GM12878 (cell line): Measurements from ENCODE around the gene GGNBP2. TPM values are rescaled to one million over a fixed set of nuclear protein-coding genes. Genes with fewer than 3 reads are reported as not detected.

Source experiments
- ATAC-seq: fragments of 200-7000 bp; cut with Tn5 transposase; 3 replicates; pipeline ENCODE4 v1.9.1; 2020; ENCODE audit warnings: mild to moderate bottlenecking, moderate library complexity
- BruUV-seq: library from RNA; stranded (reverse); fragments of 400-500 nt; replicated peaks from 2 replicates; lab custom pipeline; 2021; lab: Mats Ljungman, UMichigan
- CTCF ChIA-PET: fragments of 300-600 bp; sonication (Branson Sonifier 250); formaldehyde crosslinking; extraction: SDS; loops from one replicate; lab custom pipeline; 2021; ENCODE audit warnings: inconsistent platforms; lab: Yijun Ruan, JAX
- POLR2A ChIA-PET: fragments of 350-600 bp; formaldehyde crosslinking; extraction: SDS; loops from one replicate; lab custom pipeline; 2021; ENCODE audit warnings: inconsistent platforms; lab: Charles Lee
- RAD21 ChIA-PET: fragments of 300-600 bp; sonication (Branson Sonifier 250); formaldehyde crosslinking; loops from one replicate; lab custom pipeline; 2023; ENCODE audit warnings: antibody characterized with exemption; ENCODE audit not compliant: unreplicated experiment; lab: Charles Lee
- SMC1A ChIA-PET: fragments of 300-600 bp; sonication (Branson Sonifier 250); formaldehyde crosslinking; loops from one replicate; lab custom pipeline; 2023; ENCODE audit not compliant: unreplicated experiment, uncharacterized antibody; lab: Charles Lee
- DNase-seq: peaks from one replicate; pipeline ENCODE4 v3.0.0-alpha.2; 2011; ENCODE audit warnings: low read depth, low spot score
- FAIRE-seq: peaks from 3 replicates; lab custom pipeline; 2011; peaks lifted over from hg19 to GRCh38; lab: Jason Lieb, UNC
- H2AFZ ChIP-seq: 2 replicates; pipeline ENCODE4 v1.6.0; 2011; ENCODE audit warnings: low read depth, low read length, control low read depth; ENCODE audit not compliant: control insufficient read depth
- H3K27ac ChIP-seq: 2 replicates; pipeline ENCODE4 v1.5.1; 2011; ENCODE audit warnings: control low read depth; ENCODE audit not compliant: control insufficient read depth, insufficient read depth
- H3K27me3 ChIP-seq, 2 experiments: replicated peaks in 1 of 2; 2 replicates each; pipeline versions ENCODE4 v1.6.0 to v1.6.1; 2011; ENCODE audit warnings: low read length in 1 of 2; ENCODE audit not compliant: control insufficient read depth in 2 of 2, insufficient read depth in 2 of 2
- H3K36me3 ChIP-seq, 2 experiments: 2 replicates each; pipeline ENCODE4 v1.5.1; 2011; ENCODE audit warnings: low read length in 1 of 2; ENCODE audit not compliant: control insufficient read depth in 2 of 2, insufficient read depth in 2 of 2
- H3K4me1 ChIP-seq: 2 replicates; pipeline ENCODE4 v1.6.1; 2011; ENCODE audit warnings: mild to moderate bottlenecking, low read length, moderate library complexity, mixed read lengths; ENCODE audit not compliant: control insufficient read depth, insufficient read depth
- H3K4me2 ChIP-seq: 2 replicates; pipeline ENCODE4 v1.6.0; 2011; ENCODE audit warnings: control low read depth; ENCODE audit not compliant: control insufficient read depth, insufficient read depth
- H3K4me3 ChIP-seq: fragments of 200-600 bp; sonication (generic); 2 replicates; pipeline ENCODE4 v1.5.1; 2016
- H3K79me2 ChIP-seq: 2 replicates; pipeline ENCODE4 v1.6.0; 2011; ENCODE audit warnings: low read length; ENCODE audit not compliant: control insufficient read depth, insufficient read depth
- H3K9ac ChIP-seq: 2 replicates; pipeline ENCODE4 v1.8.0; 2011; ENCODE audit warnings: low read length, control low read depth, mixed read lengths; ENCODE audit not compliant: control insufficient read depth, insufficient read depth
- H3K9me3 ChIP-seq: replicated peaks from 3 replicates; pipeline ENCODE4 v1.5.1; 2011; ENCODE audit warnings: mild to moderate bottlenecking, low read length; ENCODE audit not compliant: control insufficient read depth, insufficient read depth
- H4K20me1 ChIP-seq: 2 replicates; pipeline ENCODE4 v1.6.0; 2011; ENCODE audit not compliant: control insufficient read depth, insufficient read depth
- ASH2L ChIP-seq: fragments of 300-600, 200-600 bp; sonication (generic); IDR thresholded peaks from 2 replicates; pipeline ENCODE4 v1.6.1; 2017; ENCODE audit warnings: low read depth, mild to moderate bottlenecking, borderline replicate concordance
- BHLHE40 ChIP-seq, 2 experiments: fragments of 450-650 bp in 1 of 2; IDR thresholded peaks; 2 replicates each; pipeline ENCODE4 v1.6.1; 2011 to 2017; ENCODE audit warnings: low read depth in 2 of 2, borderline replicate concordance in 1 of 2, improper control_type of control experiment in 1 of 2, low read length in 1 of 2, mild to moderate bottlenecking in 1 of 2
- ESRRA ChIP-seq: IDR thresholded peaks from 2 replicates; pipeline ENCODE4 v1.6.1; 2012; ENCODE audit warnings: mild to moderate bottlenecking, low read length, improper control_type of control experiment
- HDGF ChIP-seq: fragments of 450-650 bp; IDR thresholded peaks from 2 replicates; pipeline ENCODE4 v1.6.1; 2016; ENCODE audit warnings: antibody characterized with exemption
- JUNB ChIP-seq: IDR thresholded peaks from 2 replicates; pipeline ENCODE4 v1.6.1; 2016; ENCODE audit warnings: antibody characterized with exemption, mild to moderate bottlenecking
- RELB ChIP-seq: fragments of 450-650 bp; IDR thresholded peaks from 2 replicates; pipeline ENCODE4 v1.6.1; 2017; ENCODE audit warnings: low read depth, mild to moderate bottlenecking, moderate library complexity
- SMARCA5 ChIP-seq: fragments of 450-650 bp; IDR thresholded peaks from 2 replicates; pipeline ENCODE4 v1.6.1; 2017; ENCODE audit warnings: mild to moderate bottlenecking
- TCF12 ChIP-seq: IDR thresholded peaks from 2 replicates; pipeline ENCODE4 v1.6.1; 2011; ENCODE audit warnings: low read depth, mild to moderate bottlenecking, low read length
- TCF7 ChIP-seq: IDR thresholded peaks from 2 replicates; pipeline ENCODE4 v1.6.1; 2014; ENCODE audit warnings: antibody characterized with exemption, borderline replicate concordance
- ZNF217 ChIP-seq: fragments of 450-650 bp; IDR thresholded peaks from 2 replicates; pipeline ENCODE4 v1.6.1; 2017; ENCODE audit warnings: antibody characterized with exemption, mild to moderate bottlenecking
- ZSCAN29 ChIP-seq: fragments of 450-650 bp; IDR thresholded peaks from 2 replicates; pipeline ENCODE4 v1.6.1; 2017; ENCODE audit warnings: mild to moderate bottlenecking, moderate library complexity
- WGBS: methylation state at CpG from one replicate; pipeline ENCODE4 v1.1.6; 2016; ENCODE audit warnings: low lambda C conversion rate; ENCODE audit not compliant: insufficient replicate concordance, insufficient coverage; ENCODE audit errors: missing lambda C conversion rate; 5-methylcytosine and 5-hydroxymethylcytosine counted together
- in situ Hi-C: fragments of 300-500 bp; cut with MboI; formaldehyde crosslinking; loops from 9 replicates; pipeline ENCODE4 v1.14.3; 2018; ENCODE audit warnings: mixed read lengths
- intact Hi-C: fragments of 100-400 bp; cut with micrococcal nuclease; formaldehyde crosslinking; loops from one replicate; pipeline ENCODE4 v1.14.2; 2022; ENCODE audit not compliant: unreplicated experiment
- polyA plus RNA-seq, 11 experiments: library from polyadenylated mRNA; depleted of rRNA in 4 of 11; unstranded in 6 of 11; stranded (reverse) in 5 of 11; fragments of >200 nt; fragmentation: Nextera tagmentation in 4 of 11; fragmentation: Illumina TruSeq in 1 of 11; extraction: Ambion mirVana in 4 of 11; extraction: Trizol in 1 of 11; gene quantifications; 1 replicate in 1 of 11; 2 replicates in 10 of 11; pipeline versions ENCODE4 v1.2.1 to v1.2.3, GENCODE V29; 2011 to 2016; ENCODE audit warnings: inconsistent platforms in 2 of 11, missing spikeins in 2 of 11, low read depth in 1 of 11
- total RNA-seq, 4 experiments: library from RNA; depleted of rRNA in 3 of 4; stranded (reverse); fragments of >200 nt in 3 of 4; fragmentation: Illumina TruSeq in 1 of 4; extraction: Trizol in 1 of 4; gene quantifications; 2 replicates each; pipeline versions ENCODE4 v1.2.1 to v1.2.3, GENCODE V29; 2013 to 2021
- TF ChIP-seq, protein P1 (sequence below): fragments of 450-650 bp; IDR thresholded peaks from 2 replicates; pipeline ENCODE4 v1.6.1; 2017; ENCODE audit warnings: mild to moderate bottlenecking, moderate library complexity
- TF ChIP-seq, protein P2 (sequence below): fragments of 450-650 bp; formaldehyde crosslinking; IDR thresholded peaks from 2 replicates; pipeline ENCODE4 v1.4.0; 2022; ENCODE audit warnings: mild to moderate bottlenecking, moderate library complexity

GGNBP2 gene
- total and polyA plus RNA-seq, 10 of the 15 experiments (the other 5 are each of a cell fraction or from before 2014, with no cell fraction given): 36.3 to 82.0 (median 50.0) TPM

GRCh38 chr17:36614933-36615332 is 70.2 kb downstream of the GGNBP2 start:
- Histone ChIP-seq H3K79me2 (no peaks in the 10 kb centered on the region), H3K4me1 (no peaks in the 10 kb centered on the region), H3K4me2 (no peak overlapping the region), H2AFZ (no peak overlapping the region), H3K27ac (no peak overlapping the region), H3K27me3 (no peaks in the 10 kb centered on the region), H3K4me3 (no peak overlapping the region), H4K20me1 (no peaks in the 10 kb centered on the region), H3K36me3 (no peaks in the 10 kb centered on the region), H3K9ac (no peak overlapping the region), H3K9me3 (no peaks in the 10 kb centered on the region)
- POLR2A ChIA-PET: no interaction called here
- SMC1A ChIA-PET: no interaction called here
- WGBS: 55% methylated on average over 5 of the region's 5 CpGs
- DNase-seq (no peak), ATAC-seq (no peak), FAIRE-seq (no peak)
- in situ Hi-C loops (loop anchor here (25.0 kb wide), 2 partner anchors 447 to 622 kb away; no protein-coding TSS in a partner anchor), intact Hi-C loops (no loop called here)
- no TSS peak for BruUV-seq
- CTCF ChIA-PET: interaction anchor here (2.6 to 3.4 kb wide), 2 partner anchors 12 to 13 kb away, joined by 6 to 15 read pairs; no protein-coding TSS in a partner anchor
- RAD21 ChIA-PET: interaction anchor here (1.6 kb wide), 1 partner anchor 12 kb away, joined by 5 read pairs; no protein-coding TSS in a partner anchor
- TF ChIP-seq ZSCAN29 (no peak), ESRRA (no peak), JUNB (no peak), ZNF217 (no peak), RELB (no peak), TCF7 (no peak), HDGF (no peak), ASH2L (no peak), TCF12 (no peak), SMARCA5 (no peak), BHLHE40 (IDR thresholded peaks at IDR 0.05; ENCODE audit: borderline replicate concordance in 1 of 2, low read depth in 2 of 2, low read length in 1 of 2) (no peak)
- TF ChIP-seq, protein P1, sequence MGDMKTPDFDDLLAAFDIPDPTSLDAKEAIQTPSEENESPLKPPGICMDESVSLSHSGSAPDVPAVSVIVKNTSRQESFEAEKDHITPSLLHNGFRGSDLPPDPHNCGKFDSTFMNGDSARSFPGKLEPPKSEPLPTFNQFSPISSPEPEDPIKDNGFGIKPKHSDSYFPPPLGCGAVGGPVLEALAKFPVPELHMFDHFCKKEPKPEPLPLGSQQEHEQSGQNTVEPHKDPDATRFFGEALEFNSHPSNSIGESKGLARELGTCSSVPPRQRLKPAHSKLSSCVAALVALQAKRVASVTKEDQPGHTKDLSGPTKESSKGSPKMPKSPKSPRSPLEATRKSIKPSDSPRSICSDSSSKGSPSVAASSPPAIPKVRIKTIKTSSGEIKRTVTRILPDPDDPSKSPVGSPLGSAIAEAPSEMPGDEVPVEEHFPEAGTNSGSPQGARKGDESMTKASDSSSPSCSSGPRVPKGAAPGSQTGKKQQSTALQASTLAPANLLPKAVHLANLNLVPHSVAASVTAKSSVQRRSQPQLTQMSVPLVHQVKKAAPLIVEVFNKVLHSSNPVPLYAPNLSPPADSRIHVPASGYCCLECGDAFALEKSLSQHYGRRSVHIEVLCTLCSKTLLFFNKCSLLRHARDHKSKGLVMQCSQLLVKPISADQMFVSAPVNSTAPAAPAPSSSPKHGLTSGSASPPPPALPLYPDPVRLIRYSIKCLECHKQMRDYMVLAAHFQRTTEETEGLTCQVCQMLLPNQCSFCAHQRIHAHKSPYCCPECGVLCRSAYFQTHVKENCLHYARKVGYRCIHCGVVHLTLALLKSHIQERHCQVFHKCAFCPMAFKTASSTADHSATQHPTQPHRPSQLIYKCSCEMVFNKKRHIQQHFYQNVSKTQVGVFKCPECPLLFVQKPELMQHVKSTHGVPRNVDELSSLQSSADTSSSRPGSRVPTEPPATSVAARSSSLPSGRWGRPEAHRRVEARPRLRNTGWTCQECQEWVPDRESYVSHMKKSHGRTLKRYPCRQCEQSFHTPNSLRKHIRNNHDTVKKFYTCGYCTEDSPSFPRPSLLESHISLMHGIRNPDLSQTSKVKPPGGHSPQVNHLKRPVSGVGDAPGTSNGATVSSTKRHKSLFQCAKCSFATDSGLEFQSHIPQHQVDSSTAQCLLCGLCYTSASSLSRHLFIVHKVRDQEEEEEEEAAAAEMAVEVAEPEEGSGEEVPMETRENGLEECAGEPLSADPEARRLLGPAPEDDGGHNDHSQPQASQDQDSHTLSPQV: no peak
- TF ChIP-seq, protein P2, sequence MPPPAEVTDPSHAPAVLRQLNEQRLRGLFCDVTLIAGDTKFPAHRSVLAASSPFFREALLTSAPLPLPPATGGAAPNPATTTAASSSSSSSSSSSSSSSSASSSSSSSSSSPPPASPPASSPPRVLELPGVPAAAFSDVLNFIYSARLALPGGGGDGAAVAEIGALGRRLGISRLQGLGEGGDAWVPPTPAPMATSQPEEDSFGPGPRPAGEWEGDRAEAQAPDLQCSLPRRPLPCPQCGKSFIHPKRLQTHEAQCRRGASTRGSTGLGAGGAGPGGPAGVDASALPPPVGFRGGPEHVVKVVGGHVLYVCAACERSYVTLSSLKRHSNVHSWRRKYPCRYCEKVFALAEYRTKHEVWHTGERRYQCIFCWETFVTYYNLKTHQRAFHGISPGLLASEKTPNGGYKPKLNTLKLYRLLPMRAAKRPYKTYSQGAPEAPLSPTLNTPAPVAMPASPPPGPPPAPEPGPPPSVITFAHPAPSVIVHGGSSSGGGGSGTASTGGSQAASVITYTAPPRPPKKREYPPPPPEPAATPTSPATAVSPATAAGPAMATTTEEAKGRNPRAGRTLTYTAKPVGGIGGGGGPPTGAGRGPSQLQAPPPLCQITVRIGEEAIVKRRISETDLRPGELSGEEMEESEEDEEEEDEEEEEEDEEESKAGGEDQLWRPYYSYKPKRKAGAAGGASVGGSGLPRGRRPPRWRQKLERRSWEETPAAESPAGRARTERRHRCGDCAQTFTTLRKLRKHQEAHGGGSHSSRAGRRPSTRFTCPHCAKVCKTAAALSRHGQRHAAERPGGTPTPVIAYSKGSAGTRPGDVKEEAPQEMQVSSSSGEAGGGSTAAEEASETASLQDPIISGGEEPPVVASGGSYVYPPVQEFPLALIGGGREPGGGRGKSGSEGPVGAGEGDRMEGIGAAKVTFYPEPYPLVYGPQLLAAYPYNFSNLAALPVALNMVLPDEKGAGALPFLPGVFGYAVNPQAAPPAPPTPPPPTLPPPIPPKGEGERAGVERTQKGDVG (CRISPR knock-in tag): no peak
